K562 (cell line): Measurements from ENCODE around the gene PAN3. TPM values are rescaled to one million over a fixed set of nuclear protein-coding genes. Genes with fewer than 3 reads are reported as not detected.

Experiments used
- E2F3 ChIP-seq: fragments of 250-450 bp; sonication (Bioruptor Pico); IDR thresholded peaks from 2 replicates; pipeline ENCODE4 v1.4.0; 2020; ENCODE audit warnings: mild to moderate bottlenecking
- E2F8 ChIP-seq: fragments of 450-650 bp; IDR thresholded peaks from 2 replicates; pipeline ENCODE4 v1.7.1; 2018; ENCODE audit warnings: mild to moderate bottlenecking, low read depth; ENCODE audit not compliant: partially characterized antibody
- HMG20A ChIP-seq: fragments of 450-650 bp; formaldehyde crosslinking; conservative IDR thresholded peaks from 2 replicates; pipeline ENCODE4 v1.4.0; 2020; ENCODE audit warnings: mild to moderate bottlenecking, mixed read lengths
- JUNB ChIP-seq: fragments of 450-650 bp; formaldehyde crosslinking; conservative IDR thresholded peaks from 2 replicates; pipeline ENCODE4 v1.4.0; 2020; ENCODE audit warnings: mild to moderate bottlenecking
- NFXL1 ChIP-seq: fragments of 450-650 bp; formaldehyde crosslinking; IDR thresholded peaks from 2 replicates; pipeline ENCODE4 v1.4.0; 2021; ENCODE audit warnings: mild to moderate bottlenecking
- POLR2B ChIP-seq: fragments of 450-650 bp; IDR thresholded peaks from 2 replicates; pipeline ENCODE4 v1.6.1; 2018; ENCODE audit warnings: low read depth; ENCODE audit not compliant: partially characterized antibody
- PRDM10 ChIP-seq: fragments of 450-650 bp; IDR thresholded peaks from 2 replicates; pipeline ENCODE4 v1.6.1; 2018; ENCODE audit not compliant: partially characterized antibody
- PTRF ChIP-seq: fragments of 450-650 bp; IDR thresholded peaks from 2 replicates; pipeline ENCODE4 v1.6.1; 2016; ENCODE audit warnings: mild to moderate bottlenecking, missing genetic modification characterization, missing compliant biosample characterization
- TAF9B ChIP-seq: fragments of 450-650 bp; IDR thresholded peaks from 2 replicates; pipeline ENCODE4 v1.6.1; 2018; ENCODE audit warnings: mild to moderate bottlenecking; ENCODE audit not compliant: partially characterized antibody
- polyA plus RNA-seq, 8 experiments: library from polyadenylated mRNA; depleted of rRNA in 4 of 8; stranded (reverse) in 5 of 8; unstranded in 3 of 8; fragments of >200 nt; fragmentation: Nextera tagmentation in 2 of 8; fragmentation: Illumina TruSeq in 1 of 8; extraction: Ambion mirVana in 2 of 8; extraction: Trizol in 1 of 8; gene quantifications; 2 replicates each; pipeline versions ENCODE4 v1.2.1 to v1.2.3, GENCODE V29; 2011 to 2014; ENCODE audit warnings: inconsistent platforms in 1 of 8, missing spikeins in 1 of 8
- total RNA-seq, 7 experiments: library from RNA; depleted of rRNA in 6 of 7; stranded (reverse); fragments of >200 nt in 6 of 7; fragmentation: Illumina TruSeq in 2 of 7; extraction: Trizol in 2 of 7; gene quantifications; 2 replicates each; pipeline versions ENCODE4 v1.2.1 to v1.2.3, GENCODE V29; 2011 to 2021; ENCODE audit warnings: low replicate concordance in 1 of 7

Gene PAN3
- total and polyA plus RNA-seq, 9 of the 15 experiments (the other 6 are each of a cell fraction or from before 2014, with no cell fraction given) = 7.2 to 19.9 (median 11.6) TPM

- TF ChIP-seq PRDM10 = no peak
- TF ChIP-seq NFXL1 (CRISPR knock-in tag) = no peak
- no peak for TF ChIP-seq HMG20A
- TF ChIP-seq TAF9B = no peak
- TF ChIP-seq E2F3 (CRISPR knock-in tag) = no peak
- TF ChIP-seq POLR2B = no peak
- no peak for TF ChIP-seq PTRF (tag)
- TF ChIP-seq JUNB (CRISPR knock-in tag) = no peak
- TF ChIP-seq E2F8 = no peak
Measured at GRCh38 chr13:28333204-28333881, 195.0 kb downstream of the PAN3 start (continued).
